Astrocyte of the cerebellum (primary cell): Measurements from ENCODE around the gene PLXNA2.
A peak's percentile ranks its signal among the peaks of the same experiment; 100 is the strongest.

Experiments used
- DNase-seq: peaks from one replicate; pipeline ENCODE4 v3.0.0-alpha.2; 2011; ENCODE audit warnings: low read depth
- H3K4me3 ChIP-seq: 2 replicates; pipeline ENCODE4 v1.5.1; 2011; ENCODE audit warnings: mild to moderate bottlenecking, low read depth, low read length, moderate library complexity
- in situ Hi-C: cut with HindIII; loops from 2 replicates; pipeline ENCODE4 v1.10.0; 2017; ENCODE audit warnings: low sequenced_read_pairs
- TF ChIP-seq, protein P1 (sequence below): IDR thresholded peaks from 2 replicates; pipeline ENCODE4 v1.5.1; 2012; ENCODE audit warnings: low read length, low read depth, moderate library complexity, mild to moderate bottlenecking; ENCODE audit errors: missing control alignments

Gene PLXNA2

DNA sequence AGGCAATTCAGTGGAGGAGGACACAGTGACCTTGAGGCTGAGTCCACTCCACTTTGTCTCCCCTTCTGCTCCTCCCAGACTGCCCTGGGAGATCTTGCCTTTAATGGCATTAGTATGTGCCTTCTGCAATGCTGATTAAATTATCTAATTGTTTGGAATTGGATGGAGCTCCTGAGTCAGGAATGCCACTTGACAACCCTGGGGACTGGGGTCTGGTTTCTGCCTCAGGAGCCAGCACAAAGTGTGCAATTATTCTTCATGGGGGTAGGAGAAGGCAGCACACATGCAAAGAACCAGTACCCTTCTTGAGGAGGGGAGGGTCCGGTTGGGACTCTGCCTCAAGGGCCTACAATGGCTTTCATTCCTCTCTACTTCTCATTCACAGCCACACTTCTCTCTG is 11.9 kb upstream of the PLXNA2 start:
- in situ Hi-C loops, result no loop called here

GRCh38 chr1:208254862-208255261 is 10.7 kb upstream of the PLXNA2 start:
- in situ Hi-C loops, result no loop called here
- H3K4me3 ChIP-seq, result no peak overlapping the region
- TF ChIP-seq, protein P1, sequence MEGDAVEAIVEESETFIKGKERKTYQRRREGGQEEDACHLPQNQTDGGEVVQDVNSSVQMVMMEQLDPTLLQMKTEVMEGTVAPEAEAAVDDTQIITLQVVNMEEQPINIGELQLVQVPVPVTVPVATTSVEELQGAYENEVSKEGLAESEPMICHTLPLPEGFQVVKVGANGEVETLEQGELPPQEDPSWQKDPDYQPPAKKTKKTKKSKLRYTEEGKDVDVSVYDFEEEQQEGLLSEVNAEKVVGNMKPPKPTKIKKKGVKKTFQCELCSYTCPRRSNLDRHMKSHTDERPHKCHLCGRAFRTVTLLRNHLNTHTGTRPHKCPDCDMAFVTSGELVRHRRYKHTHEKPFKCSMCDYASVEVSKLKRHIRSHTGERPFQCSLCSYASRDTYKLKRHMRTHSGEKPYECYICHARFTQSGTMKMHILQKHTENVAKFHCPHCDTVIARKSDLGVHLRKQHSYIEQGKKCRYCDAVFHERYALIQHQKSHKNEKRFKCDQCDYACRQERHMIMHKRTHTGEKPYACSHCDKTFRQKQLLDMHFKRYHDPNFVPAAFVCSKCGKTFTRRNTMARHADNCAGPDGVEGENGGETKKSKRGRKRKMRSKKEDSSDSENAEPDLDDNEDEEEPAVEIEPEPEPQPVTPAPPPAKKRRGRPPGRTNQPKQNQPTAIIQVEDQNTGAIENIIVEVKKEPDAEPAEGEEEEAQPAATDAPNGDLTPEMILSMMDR, result no peak
- DNase-seq, result peak; percentile 70

More for the DNA sequence above, 11.9 kb upstream of the PLXNA2 start:
- H3K4me3 ChIP-seq, result no peak overlapping the region
- TF ChIP-seq, protein P1, result no peak
- no peak for DNase-seq

GRCh38 chr1:208254376-208254775 is 10.2 kb upstream of the PLXNA2 start:
- in situ Hi-C loops, result no loop called here
- no peak overlapping the region for H3K4me3 ChIP-seq
- TF ChIP-seq, protein P1, result no peak
- DNase-seq, result peak; percentile 66

GRCh38 chr1:208252836-208253576 is 8.8 kb upstream of the PLXNA2 start:
- no peak for DNase-seq
- H3K4me3 ChIP-seq, result no peak overlapping the region
- TF ChIP-seq, protein P1, result no peak
- in situ Hi-C loops, result no loop called here

DNA sequence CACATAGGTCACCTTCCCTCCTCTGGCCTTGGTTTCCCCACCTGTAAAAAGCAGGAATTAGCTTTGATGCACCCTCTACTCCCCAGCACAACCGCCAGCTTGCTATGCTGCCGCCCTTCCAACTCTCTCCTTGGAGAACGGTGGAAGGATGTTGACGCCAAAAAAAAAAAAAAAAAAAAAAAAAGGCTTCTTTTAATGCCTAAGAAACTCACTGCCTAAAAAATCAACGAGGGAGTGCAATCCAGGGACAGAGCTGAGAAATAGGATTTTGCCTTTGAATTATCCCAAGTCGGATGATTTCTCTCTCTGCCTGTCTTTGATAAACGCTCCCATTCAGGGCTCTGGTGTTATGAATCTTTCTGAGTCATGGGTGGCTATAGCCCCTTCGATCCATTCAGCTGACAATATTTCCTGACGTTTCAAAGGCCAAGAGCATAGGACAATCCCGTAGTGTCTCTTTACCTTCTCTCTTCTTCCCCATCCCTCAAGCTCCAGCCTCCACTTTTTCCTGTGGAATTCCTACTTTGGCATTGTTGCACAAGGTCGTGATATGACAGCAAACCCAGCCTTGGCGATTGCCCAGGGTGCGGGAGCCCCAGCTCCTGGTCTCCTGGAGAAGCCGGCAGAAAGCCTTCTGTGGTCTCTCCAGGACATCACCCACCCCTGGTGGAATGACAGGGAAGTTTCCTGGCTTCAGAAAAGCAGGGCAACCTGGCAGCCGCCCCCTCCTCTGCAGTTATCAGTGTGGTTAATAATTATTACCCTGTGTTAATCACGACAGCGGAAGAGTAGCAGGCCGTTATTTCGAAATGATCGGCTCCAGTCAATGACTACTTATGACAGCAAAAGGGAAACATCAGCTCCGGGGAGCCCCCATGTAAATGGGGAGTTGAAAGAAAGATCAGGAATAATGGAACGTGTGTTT is 8.0 kb upstream of the PLXNA2 start:
- DNase-seq, result no peak
- H3K4me3 ChIP-seq, result no peak overlapping the region
- in situ Hi-C loops, result no loop called here
- TF ChIP-seq, protein P1, result peak; percentile 62

DNA sequence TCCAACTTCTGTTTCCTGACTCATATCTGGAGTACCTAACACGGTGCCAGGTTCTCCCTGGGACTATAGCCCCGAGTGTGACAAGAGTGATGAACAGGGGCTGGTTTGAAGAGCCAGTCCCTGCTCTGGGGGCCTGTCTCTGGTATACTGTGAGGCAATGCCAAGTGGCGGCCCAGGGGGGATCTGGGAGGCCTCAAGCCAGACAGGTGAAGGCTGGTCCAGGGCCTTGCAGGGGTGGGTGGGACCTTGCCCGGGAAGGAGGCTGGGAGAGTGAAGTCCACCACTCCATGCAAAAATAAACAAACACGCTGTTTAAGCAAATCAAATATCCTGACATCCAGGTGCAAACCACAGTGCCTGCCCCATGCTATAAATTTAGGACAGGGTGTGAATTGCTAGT is 6.8 kb upstream of the PLXNA2 start:
- DNase-seq, result no peak
- TF ChIP-seq, protein P1, result no peak
- in situ Hi-C loops, result no loop called here
- H3K4me3 ChIP-seq, result no peak overlapping the region
